Gastroesophageal sphincter (tissue), 3 donors: ENCODE results near the gene SLC1A2.

Experiments used
- EP300 ChIP-seq: sonication (generic); formaldehyde crosslinking; IDR thresholded peaks from one replicate; pipeline ENCODE4 v1.6.1; 2017; ENCODE audit warnings: antibody characterized with exemption, mild to moderate bottlenecking
- POLR2AphosphoS5 ChIP-seq: sonication (generic); formaldehyde crosslinking; IDR thresholded peaks from one replicate; pipeline ENCODE4 v1.6.1; 2017; ENCODE audit warnings: antibody characterized with exemption
- TF ChIP-seq, protein P1 (sequence below), 4 experiments: fragments of 200-600 bp in 2 of 4; fragments of 450-650 bp in 2 of 4; sonication (generic) in 1 of 4; IDR thresholded peaks; one replicate each; pipeline ENCODE4 v1.5.1; 2017 to 2019; ENCODE audit warnings: antibody characterized with exemption in 4 of 4, mild to moderate bottlenecking in 2 of 4, moderate library complexity in 2 of 4

GRCh38 chr11:35247863-35248262, 171.5 kb downstream of the SLC1A2 start:
- TF ChIP-seq, protein P1, sequence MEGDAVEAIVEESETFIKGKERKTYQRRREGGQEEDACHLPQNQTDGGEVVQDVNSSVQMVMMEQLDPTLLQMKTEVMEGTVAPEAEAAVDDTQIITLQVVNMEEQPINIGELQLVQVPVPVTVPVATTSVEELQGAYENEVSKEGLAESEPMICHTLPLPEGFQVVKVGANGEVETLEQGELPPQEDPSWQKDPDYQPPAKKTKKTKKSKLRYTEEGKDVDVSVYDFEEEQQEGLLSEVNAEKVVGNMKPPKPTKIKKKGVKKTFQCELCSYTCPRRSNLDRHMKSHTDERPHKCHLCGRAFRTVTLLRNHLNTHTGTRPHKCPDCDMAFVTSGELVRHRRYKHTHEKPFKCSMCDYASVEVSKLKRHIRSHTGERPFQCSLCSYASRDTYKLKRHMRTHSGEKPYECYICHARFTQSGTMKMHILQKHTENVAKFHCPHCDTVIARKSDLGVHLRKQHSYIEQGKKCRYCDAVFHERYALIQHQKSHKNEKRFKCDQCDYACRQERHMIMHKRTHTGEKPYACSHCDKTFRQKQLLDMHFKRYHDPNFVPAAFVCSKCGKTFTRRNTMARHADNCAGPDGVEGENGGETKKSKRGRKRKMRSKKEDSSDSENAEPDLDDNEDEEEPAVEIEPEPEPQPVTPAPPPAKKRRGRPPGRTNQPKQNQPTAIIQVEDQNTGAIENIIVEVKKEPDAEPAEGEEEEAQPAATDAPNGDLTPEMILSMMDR (IDR thresholded peaks at IDR 0.05), result no peak
- TF ChIP-seq POLR2AphosphoS5 (no peak), EP300 (no peak)
